ENCODE measurements around the gene CELA3B. TPM values are rescaled to one million over a fixed set of nuclear protein-coding genes. Genes with fewer than 3 reads are reported as not detected.
"Not testable (repeated sequence)": the region's sequence is repeated elsewhere in the genome, so short reads cannot be mapped to it uniquely, and the experiment has no call there.

Gene CELA3B
- total RNA-seq, 4 donors from 2014 or later: not detected

DNA sequence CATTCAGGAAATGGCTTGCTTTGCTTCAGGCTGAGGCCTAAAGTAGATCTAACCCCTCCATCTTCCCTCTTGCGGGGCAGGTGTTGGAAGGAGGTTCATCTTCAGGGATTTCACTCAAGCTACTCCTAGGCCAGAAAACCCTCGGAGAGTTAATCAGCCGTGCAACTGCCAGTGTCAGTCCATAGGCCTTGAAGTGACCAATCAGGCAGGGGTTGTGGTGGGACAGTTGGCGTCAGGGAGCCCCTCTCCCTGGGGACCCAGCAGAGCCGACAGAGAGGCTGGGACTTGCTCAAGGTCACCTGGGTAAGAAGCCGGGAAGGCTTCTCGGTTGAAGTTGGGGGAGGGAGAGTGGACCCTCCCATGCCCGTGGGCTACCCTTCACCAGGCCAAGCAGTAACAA lies 2.9 kb upstream of the CELA3B start:
- H3K9me3 ChIP-seq; H3K27me3 ChIP-seq; intact Hi-C loops (cut with DNase I); H3K4me1 ChIP-seq; H3K27ac ChIP-seq; H3K4me3 ChIP-seq (replicated peaks in 1 of 3); DNase-seq; H3K36me3 ChIP-seq: not testable (repeated sequence)
- 70 to 71% methylated on average over 8 of the region's 8 CpGs for WGBS, 2 donors

DNA sequence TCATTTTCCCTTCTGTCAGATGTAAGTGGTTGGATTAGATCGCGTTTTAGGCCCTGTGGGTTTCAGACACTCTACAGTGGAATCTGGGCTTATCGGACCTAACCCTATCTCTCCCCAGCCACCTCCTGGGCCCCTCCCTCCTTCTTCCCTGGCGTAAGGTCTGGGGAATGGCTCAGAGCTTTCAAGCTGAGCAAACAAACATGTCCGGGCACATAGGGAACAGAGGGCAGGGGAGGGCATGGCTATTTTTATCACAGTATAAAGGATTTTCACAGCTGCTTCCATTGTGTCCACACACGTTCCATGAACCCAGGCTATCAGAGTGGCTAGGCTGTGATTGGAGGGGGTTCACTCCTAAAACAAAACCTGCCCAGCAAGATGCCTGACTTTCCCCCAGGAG lies 2.1 kb upstream of the CELA3B start:
- H3K9me3 ChIP-seq; DNase-seq; H3K27me3 ChIP-seq; intact Hi-C loops (cut with DNase I); H3K27ac ChIP-seq; H3K4me1 ChIP-seq; H3K36me3 ChIP-seq; H3K4me3 ChIP-seq (replicated peaks in 1 of 3): not testable (repeated sequence)
- 65 to 76% methylated on average over 6 of the region's 6 CpGs for WGBS, 2 donors

GRCh38 chr1:21975296-21975695 lies 1.5 kb upstream of the CELA3B start:
- H3K27ac ChIP-seq; H3K27me3 ChIP-seq; H3K9me3 ChIP-seq; intact Hi-C loops (cut with DNase I); H3K36me3 ChIP-seq; H3K4me3 ChIP-seq (replicated peaks in 1 of 3); DNase-seq; H3K4me1 ChIP-seq: not testable (repeated sequence)
- WGBS, 2 donors: 89 to 95% methylated on average over 9 of the region's 9 CpGs

- DNase-seq; H3K27ac ChIP-seq; H3K9me3 ChIP-seq; H3K4me3 ChIP-seq (replicated peaks in 1 of 3); H3K36me3 ChIP-seq; intact Hi-C loops (cut with DNase I); H3K4me1 ChIP-seq; H3K27me3 ChIP-seq: not testable (repeated sequence)
- WGBS, 2 donors: 91 to 97% methylated on average over 11 of the region's 11 CpGs
These were observed 1.4 kb downstream of the CELA3B start for GRCh38 chr1:21978209-21978608.

- H3K4me3 ChIP-seq (replicated peaks in 1 of 3); H3K4me1 ChIP-seq; intact Hi-C loops (cut with DNase I); H3K9me3 ChIP-seq; DNase-seq; H3K36me3 ChIP-seq; H3K27ac ChIP-seq; H3K27me3 ChIP-seq: not testable (repeated sequence)
- WGBS, 2 donors: 50 to 80% methylated on average over 2 to 13 of the region's 21 CpGs
These were observed 3.8 kb downstream of the CELA3B start for GRCh38 chr1:21980515-21981220.

DNA sequence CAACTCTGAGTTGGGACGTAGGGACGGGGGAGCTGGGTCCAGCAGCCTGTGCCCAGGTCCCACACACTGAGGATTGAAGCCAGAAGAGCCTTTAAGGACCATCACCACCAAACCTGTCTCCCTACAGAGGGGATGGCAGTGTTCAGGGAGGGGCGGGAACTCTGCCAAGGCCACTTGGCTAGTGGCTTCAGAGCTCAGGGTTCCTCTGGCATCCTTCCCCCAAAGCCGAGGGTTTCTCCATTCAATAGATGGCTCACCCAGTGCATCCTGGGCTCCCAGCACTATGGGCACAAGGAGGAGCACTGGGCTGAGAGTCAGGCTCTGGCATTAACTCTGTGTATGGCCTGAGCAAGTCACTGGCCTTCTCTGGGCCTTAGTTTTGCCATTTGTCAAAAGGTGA lies 4.4 kb downstream of the CELA3B start:
- WGBS, 2 donors: 54 to 67% methylated on average over 1 to 2 of the region's 4 CpGs
- DNase-seq; H3K27ac ChIP-seq; H3K4me1 ChIP-seq; H3K4me3 ChIP-seq (replicated peaks in 1 of 3); H3K36me3 ChIP-seq; intact Hi-C loops (cut with DNase I); H3K9me3 ChIP-seq; H3K27me3 ChIP-seq: not testable (repeated sequence)

- H3K4me1 ChIP-seq; intact Hi-C loops (cut with DNase I); H3K36me3 ChIP-seq; DNase-seq; H3K27me3 ChIP-seq; H3K4me3 ChIP-seq (replicated peaks in 1 of 3); H3K27ac ChIP-seq; H3K9me3 ChIP-seq: not testable (repeated sequence)
- 85 to 87% methylated on average over 5 to 6 of the region's 6 CpGs for WGBS, 2 donors
These were observed 5.3 kb downstream of the CELA3B start for GRCh38 chr1:21982122-21982521.

- H3K27me3 ChIP-seq; intact Hi-C loops (cut with DNase I); H3K4me3 ChIP-seq (replicated peaks in 1 of 3); H3K27ac ChIP-seq; H3K36me3 ChIP-seq; DNase-seq; H3K9me3 ChIP-seq; H3K4me1 ChIP-seq: not testable (repeated sequence)
- WGBS, 2 donors: 79% methylated on average over 6 to 7 of the region's 15 CpGs
These were observed 6.7 kb downstream of the CELA3B start for GRCh38 chr1:21983539-21983938.

GRCh38 chr1:21985893-21986292 lies 9.1 kb downstream of the CELA3B start:
- H3K27me3 ChIP-seq; H3K27ac ChIP-seq; H3K4me1 ChIP-seq; H3K9me3 ChIP-seq; H3K36me3 ChIP-seq; intact Hi-C loops (cut with DNase I); H3K4me3 ChIP-seq (replicated peaks in 1 of 3); DNase-seq: not testable (repeated sequence)
- 50 to 67% methylated on average over 2 to 3 of the region's 5 CpGs for WGBS, 2 donors

GRCh38 chr1:21986386-21986785 lies 9.6 kb downstream of the CELA3B start:
- DNase-seq; H3K9me3 ChIP-seq; intact Hi-C loops (cut with DNase I); H3K36me3 ChIP-seq; H3K27ac ChIP-seq; H3K27me3 ChIP-seq; H3K4me1 ChIP-seq; H3K4me3 ChIP-seq (replicated peaks in 1 of 3): not testable (repeated sequence)
- 81 to 85% methylated on average over 9 of the region's 12 CpGs for WGBS, 2 donors

DNA sequence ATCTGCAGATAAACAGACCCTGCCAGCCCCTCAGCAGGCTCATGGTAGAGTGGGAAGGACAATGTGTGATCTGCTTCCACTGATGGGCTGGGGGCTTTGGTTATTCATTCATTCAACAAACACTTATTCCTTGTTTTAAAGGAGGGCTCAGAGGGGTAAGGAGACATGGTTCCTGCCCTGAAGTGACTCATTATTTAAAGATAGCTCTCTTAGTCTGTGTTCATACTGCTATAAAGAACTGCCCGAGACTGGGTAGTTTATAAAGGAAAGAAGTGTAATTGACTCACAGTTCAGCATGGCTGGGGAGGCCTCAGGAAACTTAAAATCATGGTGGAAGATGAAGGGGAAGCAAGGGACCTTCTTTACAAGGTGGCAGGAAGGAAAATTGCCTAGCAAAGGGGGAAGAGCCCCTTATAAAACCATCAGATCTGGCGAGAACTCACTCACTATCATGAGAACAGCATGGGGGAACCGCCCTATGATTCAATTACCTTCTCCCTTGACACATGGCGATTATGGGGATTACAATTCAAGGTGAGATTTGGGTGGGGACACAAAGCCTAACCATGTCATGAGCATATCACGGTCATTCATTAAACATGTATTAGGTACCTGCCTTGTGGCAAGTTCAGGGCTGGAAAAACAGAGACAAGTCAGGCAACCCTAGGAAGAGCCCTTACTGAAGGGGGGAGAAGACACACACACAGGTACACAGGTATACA lies 13.0 kb downstream of the CELA3B start:
- 55 to 74% methylated on average over 3 of the region's 5 CpGs for WGBS, 2 donors
- H3K4me3 ChIP-seq (replicated peaks in 1 of 3); intact Hi-C loops (cut with DNase I); H3K9me3 ChIP-seq; H3K36me3 ChIP-seq; H3K27ac ChIP-seq; DNase-seq; H3K4me1 ChIP-seq; H3K27me3 ChIP-seq: not testable (repeated sequence)

GRCh38 chr1:21992186-21992585 lies 15.4 kb downstream of the CELA3B start:
- DNase-seq; H3K4me3 ChIP-seq (replicated peaks in 1 of 3); intact Hi-C loops (cut with DNase I); H3K27me3 ChIP-seq; H3K9me3 ChIP-seq; H3K36me3 ChIP-seq; H3K4me1 ChIP-seq; H3K27ac ChIP-seq: not testable (repeated sequence)
- WGBS, 2 donors: 86 to 94% methylated on average over 3 of the region's 3 CpGs

DNA sequence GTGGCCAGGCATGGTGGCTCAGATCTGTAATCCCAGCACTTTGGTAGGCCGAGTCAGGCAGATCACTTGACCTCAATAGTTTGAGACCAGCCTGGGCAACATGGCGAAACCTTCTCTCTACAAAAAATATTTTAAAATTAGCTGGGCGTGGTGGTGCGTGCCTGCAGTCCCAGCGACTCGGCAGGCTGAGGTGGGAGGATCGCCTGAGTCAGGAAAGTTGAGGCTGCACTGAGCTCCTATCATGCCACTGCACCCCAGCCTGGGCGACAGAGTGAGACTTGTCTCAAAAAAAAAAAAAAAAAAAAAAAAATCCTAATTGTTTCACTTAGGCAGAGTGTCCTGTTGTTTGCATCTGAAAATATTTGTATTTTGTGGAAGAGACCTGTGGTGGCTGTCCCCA lies 17.9 kb downstream of the CELA3B start:
- H3K4me3 ChIP-seq (replicated peaks in 1 of 3); H3K4me1 ChIP-seq; intact Hi-C loops (cut with DNase I); DNase-seq; H3K9me3 ChIP-seq; H3K27ac ChIP-seq; H3K36me3 ChIP-seq; H3K27me3 ChIP-seq: not testable (repeated sequence)
- 97 to 98% methylated on average over 8 of the region's 8 CpGs for WGBS, 2 donors

All from thyroid gland (tissue), 4 donors.